ENCODE results near the gene CAMKK2. TPM values are rescaled to one million over a fixed set of nuclear protein-coding genes. Genes with fewer than 3 reads are reported as not detected.

Gene CAMKK2
- polyA plus RNA-seq, 1 of the 3 experiments (the other 2 are of a cell fraction): 23.6 TPM

GRCh38 chr12:121261398-121261797, 35.1 kb downstream of the CAMKK2 start:
- no peak overlapping the region for H3K27ac ChIP-seq (ENCODE audit: low read depth in 2 of 2, low read length in 1 of 2)
- no peaks in the 10 kb centered on the region for H4K20me1 ChIP-seq (ENCODE audit: insufficient read depth)
- WGBS (ENCODE audit: low lambda C conversion rate): 86% methylated on average over 6 of the region's 6 CpGs
- ChIA-PET CTCF (no interaction called here), POLR2A (no interaction called here)
- H3K4me2 ChIP-seq: no peak overlapping the region
- H3K9me3 ChIP-seq: no peaks in the 10 kb centered on the region
- H3K27me3 ChIP-seq (ENCODE audit: insufficient read depth): no peaks in the 10 kb centered on the region
- no peak for DNase-seq
- no peaks in the 10 kb centered on the region for H3F3A ChIP-seq (replicated peaks; ENCODE audit: insufficient read depth)
- H3K4me1 ChIP-seq (ENCODE audit: control insufficient read depth in 1 of 2, insufficient read depth in 2 of 2, low read depth in 1 of 2, low read length in 1 of 2): no peaks in the 10 kb centered on the region
- H3K36me3 ChIP-seq (replicated peaks in 1 of 2; ENCODE audit: control insufficient read depth in 1 of 2, insufficient read depth in 2 of 2, low read length in 1 of 2): peaks cover 5 to 6% of the 10 kb centered on the region in 2 experiments
- H2AFZ ChIP-seq (ENCODE audit: low read depth): no peak overlapping the region
- no peaks in the 10 kb centered on the region for H3K9me2 ChIP-seq
- no peaks in the 10 kb centered on the region for H3K79me2 ChIP-seq (ENCODE audit: insufficient read depth)
- TF ChIP-seq ELF1 (IDR thresholded peaks at IDR 0.05) (no peak), IRF3 (IDR thresholded peaks at IDR 0.05; ENCODE audit: low read depth, low read length) (no peak), ZBTB33 (IDR thresholded peaks at IDR 0.05; ENCODE audit: borderline replicate concordance, low read depth) (no peak), GATA2 (CRISPR knock-in tag; IDR thresholded peaks at IDR 0.05) (no peak), YY1 (IDR thresholded peaks at IDR 0.05; ENCODE audit: low read depth) (no peak), TEAD4 (IDR thresholded peaks at IDR 0.05; ENCODE audit: borderline replicate concordance, insufficient read depth) (no peak), RCOR1 (IDR thresholded peaks at IDR 0.05; ENCODE audit: low read length) (no peak), PBX3 (IDR thresholded peaks at IDR 0.05) (no peak)
- TF ChIP-seq, protein P1, sequence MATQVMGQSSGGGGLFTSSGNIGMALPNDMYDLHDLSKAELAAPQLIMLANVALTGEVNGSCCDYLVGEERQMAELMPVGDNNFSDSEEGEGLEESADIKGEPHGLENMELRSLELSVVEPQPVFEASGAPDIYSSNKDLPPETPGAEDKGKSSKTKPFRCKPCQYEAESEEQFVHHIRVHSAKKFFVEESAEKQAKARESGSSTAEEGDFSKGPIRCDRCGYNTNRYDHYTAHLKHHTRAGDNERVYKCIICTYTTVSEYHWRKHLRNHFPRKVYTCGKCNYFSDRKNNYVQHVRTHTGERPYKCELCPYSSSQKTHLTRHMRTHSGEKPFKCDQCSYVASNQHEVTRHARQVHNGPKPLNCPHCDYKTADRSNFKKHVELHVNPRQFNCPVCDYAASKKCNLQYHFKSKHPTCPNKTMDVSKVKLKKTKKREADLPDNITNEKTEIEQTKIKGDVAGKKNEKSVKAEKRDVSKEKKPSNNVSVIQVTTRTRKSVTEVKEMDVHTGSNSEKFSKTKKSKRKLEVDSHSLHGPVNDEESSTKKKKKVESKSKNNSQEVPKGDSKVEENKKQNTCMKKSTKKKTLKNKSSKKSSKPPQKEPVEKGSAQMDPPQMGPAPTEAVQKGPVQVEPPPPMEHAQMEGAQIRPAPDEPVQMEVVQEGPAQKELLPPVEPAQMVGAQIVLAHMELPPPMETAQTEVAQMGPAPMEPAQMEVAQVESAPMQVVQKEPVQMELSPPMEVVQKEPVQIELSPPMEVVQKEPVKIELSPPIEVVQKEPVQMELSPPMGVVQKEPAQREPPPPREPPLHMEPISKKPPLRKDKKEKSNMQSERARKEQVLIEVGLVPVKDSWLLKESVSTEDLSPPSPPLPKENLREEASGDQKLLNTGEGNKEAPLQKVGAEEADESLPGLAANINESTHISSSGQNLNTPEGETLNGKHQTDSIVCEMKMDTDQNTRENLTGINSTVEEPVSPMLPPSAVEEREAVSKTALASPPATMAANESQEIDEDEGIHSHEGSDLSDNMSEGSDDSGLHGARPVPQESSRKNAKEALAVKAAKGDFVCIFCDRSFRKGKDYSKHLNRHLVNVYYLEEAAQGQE (IDR thresholded peaks at IDR 0.05; ENCODE audit: low read depth, low read length): no peak
- no peak overlapping the region for H3K4me3 ChIP-seq (ENCODE audit: low read depth in 2 of 2, low read length in 1 of 2)
- no peak overlapping the region for H3K9ac ChIP-seq

GRCh38 chr12:121260091-121260490, 36.4 kb downstream of the CAMKK2 start:
- H3K27me3 ChIP-seq (ENCODE audit: insufficient read depth): no peaks in the 10 kb centered on the region
- no peaks in the 10 kb centered on the region for H3F3A ChIP-seq (replicated peaks; ENCODE audit: insufficient read depth)
- H3K9me2 ChIP-seq: no peaks in the 10 kb centered on the region
- H3K79me2 ChIP-seq (ENCODE audit: insufficient read depth): no peaks in the 10 kb centered on the region
- ChIA-PET POLR2A (no interaction called here), CTCF (no interaction called here)
- no peaks in the 10 kb centered on the region for H3K4me1 ChIP-seq (ENCODE audit: control insufficient read depth in 1 of 2, insufficient read depth in 2 of 2, low read depth in 1 of 2, low read length in 1 of 2)
- H3K9me3 ChIP-seq: no peaks in the 10 kb centered on the region
- H3K4me3 ChIP-seq (ENCODE audit: low read depth in 2 of 2, low read length in 1 of 2): no peak overlapping the region
- no peak overlapping the region for H3K27ac ChIP-seq (ENCODE audit: low read depth in 2 of 2, low read length in 1 of 2)
- peaks cover 5 to 6% of the 10 kb centered on the region in 2 experiments for H3K36me3 ChIP-seq (replicated peaks in 1 of 2; ENCODE audit: control insufficient read depth in 1 of 2, insufficient read depth in 2 of 2, low read length in 1 of 2)
- no peak overlapping the region for H2AFZ ChIP-seq (ENCODE audit: low read depth)
- no peak overlapping the region for H3K4me2 ChIP-seq
- DNase-seq: no peak
- WGBS (ENCODE audit: low lambda C conversion rate): 92% methylated on average over 7 of the region's 7 CpGs
- no peak overlapping the region for H3K9ac ChIP-seq
- no peaks in the 10 kb centered on the region for H4K20me1 ChIP-seq (ENCODE audit: insufficient read depth)
- TF ChIP-seq RXRA (IDR thresholded peaks at IDR 0.05; ENCODE audit: borderline replicate concordance, low read depth) (no peak), IRF3 (IDR thresholded peaks at IDR 0.05; ENCODE audit: low read depth, low read length) (no peak), SIN3A (IDR thresholded peaks at IDR 0.05; ENCODE audit: borderline replicate concordance, low read depth, low read length) (no peak), CHD2 (IDR thresholded peaks at IDR 0.05; ENCODE audit: low read length, partially characterized antibody) (no peak)
- TF ChIP-seq, protein P2, sequence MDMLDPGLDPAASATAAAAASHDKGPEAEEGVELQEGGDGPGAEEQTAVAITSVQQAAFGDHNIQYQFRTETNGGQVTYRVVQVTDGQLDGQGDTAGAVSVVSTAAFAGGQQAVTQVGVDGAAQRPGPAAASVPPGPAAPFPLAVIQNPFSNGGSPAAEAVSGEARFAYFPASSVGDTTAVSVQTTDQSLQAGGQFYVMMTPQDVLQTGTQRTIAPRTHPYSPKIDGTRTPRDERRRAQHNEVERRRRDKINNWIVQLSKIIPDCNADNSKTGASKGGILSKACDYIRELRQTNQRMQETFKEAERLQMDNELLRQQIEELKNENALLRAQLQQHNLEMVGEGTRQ (IDR thresholded peaks at IDR 0.05; ENCODE audit: borderline replicate concordance, low read depth, low read length): no peak
